Stimulated activated CD8-positive, alpha-beta memory T cell treated with anti-CD3 and anti-CD28 coated beads, Interleukin-15, amount 100 ng/mL, for 4 hours (primary cell): ENCODE data around the gene ZMYND11.
"Not testable (repeated sequence)": the region's sequence is repeated elsewhere in the genome, so short reads cannot be mapped to it uniquely, and the experiment has no call there.

Source experiments
- DNase-seq, 2 donors: peaks; one replicate each; pipeline ENCODE4 v3.0.0-alpha.2; 2020; ENCODE audit warnings: low read depth in 2 of 2

The ZMYND11 gene

GRCh38 chr10:132946-133898 lies 2.0 kb upstream of the ZMYND11 start:
- DNase-seq: no peak

GRCh38 chr10:134247-135131 lies 766 bp upstream of the ZMYND11 start:
- DNase-seq: peak in 1 of 2 donors; percentile 22

GRCh38 chr10:135601-136464 lies 578 bp downstream of the ZMYND11 start:
- peak in 1 of 2 donors; percentile 45 for DNase-seq

GRCh38 chr10:136465-136762 lies 1.2 kb downstream of the ZMYND11 start:
- DNase-seq: no peak

GRCh38 chr10:137031-137430 lies 1.8 kb downstream of the ZMYND11 start:
- DNase-seq: no peak

GRCh38 chr10:137606-138005 lies 2.4 kb downstream of the ZMYND11 start:
- DNase-seq: no peak

- no peak for DNase-seq
Measured at GRCh38 chr10:142371-142770, 7.1 kb downstream of the ZMYND11 start.

GRCh38 chr10:152915-153314 lies 17.7 kb downstream of the ZMYND11 start:
- DNase-seq: no peak

- DNase-seq: no peak
Measured at GRCh38 chr10:154348-154747, 19.1 kb downstream of the ZMYND11 start.

DNA sequence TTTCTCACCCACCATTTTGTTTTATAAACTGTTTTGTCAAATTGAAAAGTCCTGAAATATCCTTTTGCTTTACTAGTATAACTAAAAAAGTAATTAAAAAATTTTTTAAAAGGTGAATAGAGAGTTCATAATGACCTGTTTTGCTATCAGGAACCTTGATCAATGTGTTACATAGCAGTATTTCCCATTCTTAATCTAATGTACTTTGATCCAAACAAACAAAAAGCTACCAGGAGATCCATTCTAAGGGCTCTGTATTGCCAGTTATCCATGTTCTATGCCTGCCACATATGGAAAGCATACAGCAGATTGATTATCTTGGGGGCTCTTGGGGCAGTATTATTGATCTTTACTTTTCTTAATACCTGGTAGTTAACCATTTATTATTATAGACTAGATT lies 32.1 kb downstream of the ZMYND11 start:
- DNase-seq: no peak

- DNase-seq: no peak
Measured at GRCh38 chr10:173741-174140, 38.5 kb downstream of the ZMYND11 start.

GRCh38 chr10:176677-177076 lies 41.4 kb downstream of the ZMYND11 start:
- no peak for DNase-seq

GRCh38 chr10:178208-178607 lies 43.0 kb downstream of the ZMYND11 start:
- DNase-seq: no peak

- no peak for DNase-seq
Measured at GRCh38 chr10:178723-179122, 43.5 kb downstream of the ZMYND11 start.

GRCh38 chr10:182441-183201 lies 47.4 kb downstream of the ZMYND11 start:
- DNase-seq: no peak

- DNase-seq: no peak
Measured at GRCh38 chr10:184174-184573, 48.9 kb downstream of the ZMYND11 start.

DNA sequence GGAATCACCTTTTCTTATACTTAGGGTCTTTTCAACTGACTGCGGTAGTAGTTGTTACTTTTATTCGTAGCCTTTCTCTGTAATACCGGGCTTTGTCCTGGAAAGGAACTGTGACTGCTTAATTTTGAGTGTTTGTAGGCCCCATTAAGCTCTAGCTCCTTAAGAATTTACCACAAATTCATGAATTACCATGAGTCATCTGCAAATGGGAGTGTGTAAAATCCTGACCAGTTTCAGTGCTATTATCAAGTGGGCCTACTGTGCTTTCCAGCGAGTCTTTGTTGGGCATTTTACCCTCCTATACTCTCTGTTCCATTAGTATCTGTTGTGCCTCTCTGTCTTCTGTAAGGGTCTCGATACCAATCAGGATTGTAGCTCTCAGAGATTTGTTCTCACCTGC lies 49.7 kb downstream of the ZMYND11 start:
- no peak for DNase-seq

- not testable (repeated sequence) for DNase-seq
Measured at GRCh38 chr10:185571-185970, 50.3 kb downstream of the ZMYND11 start.

- DNase-seq: no peak
Measured at GRCh38 chr10:186911-187310, 51.7 kb downstream of the ZMYND11 start.

DNA sequence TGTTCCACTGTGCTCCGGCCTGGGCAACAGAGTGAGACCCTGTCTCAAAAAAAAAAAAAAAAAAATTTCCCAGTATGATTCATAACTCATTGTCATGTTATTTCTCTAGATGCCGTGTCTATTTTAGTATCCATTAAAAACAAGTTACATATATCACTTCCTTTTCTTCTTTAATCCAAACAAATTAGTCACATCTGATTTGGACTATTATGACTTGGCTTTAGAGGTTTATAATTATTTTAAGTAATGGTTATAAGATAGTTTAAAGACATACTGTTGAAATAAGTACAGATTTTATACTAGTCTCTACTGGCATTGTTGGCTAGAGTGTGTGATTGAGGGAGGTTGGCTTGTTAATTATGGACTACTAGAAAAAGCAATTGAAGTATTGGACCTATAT lies 53.3 kb downstream of the ZMYND11 start:
- DNase-seq: no peak

GRCh38 chr10:190216-190615 lies 55.0 kb downstream of the ZMYND11 start:
- no peak for DNase-seq
